H1 (cell line): ENCODE data around the gene SYNPO.

Experiments
- CTCF ChIP-seq, 3 experiments: IDR thresholded peaks; 1 replicate in 2 of 3; 2 replicates in 1 of 3; pipeline versions ENCODE4 v1.5.1 to v1.6.1; 2011; ENCODE audit warnings: low read length in 3 of 3, mild to moderate bottlenecking in 3 of 3, inconsistent platforms in 2 of 3, low read depth in 1 of 3, moderate library complexity in 1 of 3; ENCODE audit not compliant: insufficient read depth in 1 of 3; ENCODE audit errors: control extremely low read depth in 1 of 3
- MAX ChIP-seq: IDR thresholded peaks from 2 replicates; pipeline ENCODE4 v1.6.1; 2012; ENCODE audit warnings: inconsistent platforms

GRCh38 chr5:150641824-150642566, 1.5 kb downstream of the SYNPO start:
- no peak for TF ChIP-seq CTCF (IDR thresholded peaks at IDR 0.05; ENCODE audit: control extremely low read depth in 1 of 3, insufficient read depth in 1 of 3, low read depth in 1 of 3, low read length in 3 of 3)
- no peak for TF ChIP-seq MAX
